GM12873 (cell line): ENCODE results near the gene CTTNBP2.

Experiments used
- CTCF ChIP-seq: IDR thresholded peaks from 2 replicates; pipeline ENCODE4 v1.5.1; 2012; ENCODE audit warnings: low read depth, mild to moderate bottlenecking, moderate library complexity, low read length, control low read depth; ENCODE audit not compliant: insufficient read depth; ENCODE audit errors: missing control alignments

The CTTNBP2 gene

GRCh38 chr7:117888627-117889026 lies 15.4 kb upstream of the CTTNBP2 start:
- no peak for TF ChIP-seq CTCF

GRCh38 chr7:117882594-117882993 lies 9.4 kb upstream of the CTTNBP2 start:
- no peak for TF ChIP-seq CTCF

GRCh38 chr7:117876761-117877160 lies 3.5 kb upstream of the CTTNBP2 start:
- no peak for TF ChIP-seq CTCF

GRCh38 chr7:117875566-117875965 lies 2.3 kb upstream of the CTTNBP2 start:
- TF ChIP-seq CTCF, result peak; percentile 20

GRCh38 chr7:117874191-117874700 lies 1.0 kb upstream of the CTTNBP2 start:
- TF ChIP-seq CTCF, result no peak

GRCh38 chr7:117872561-117873309 lies 506 bp downstream of the CTTNBP2 start:
- no peak for TF ChIP-seq CTCF

- TF ChIP-seq CTCF, result no peak
These were observed 1.3 kb downstream of the CTTNBP2 start for GRCh38 chr7:117871778-117872538.
